DOHH2 (cell line): Measurements from ENCODE around the gene ERFE.

Experiments used
- H3F3A ChIP-seq: fragments of 200-600 bp; sonication (generic), shearing (Covaris generic); 2 replicates; pipeline ENCODE4 v1.6.0; 2016; ENCODE audit warnings: antibody characterized with exemption, mild to moderate bottlenecking; ENCODE audit not compliant: control insufficient read depth, insufficient read depth
- H3K27ac ChIP-seq: fragments of 200-600 bp; sonication (generic); 2 replicates; pipeline ENCODE4 v1.5.1; 2014; ENCODE audit warnings: low read depth, mild to moderate bottlenecking, low read length, moderate library complexity
- H3K27me3 ChIP-seq: fragments of 200-600 bp; sonication (generic); 2 replicates; pipeline ENCODE4 v1.6.1; 2014; ENCODE audit warnings: mild to moderate bottlenecking, low read length, mixed read lengths; ENCODE audit not compliant: control insufficient read depth
- H3K36me3 ChIP-seq: fragments of 200-600 bp; sonication (generic); 2 replicates; pipeline ENCODE4 v1.6.1; 2014; ENCODE audit warnings: mild to moderate bottlenecking, low read length, moderate library complexity, mixed read lengths; ENCODE audit not compliant: control insufficient read depth
- H3K4me1 ChIP-seq: fragments of 200-600 bp; sonication (generic); 2 replicates; pipeline ENCODE4 v1.6.1; 2014; ENCODE audit warnings: mild to moderate bottlenecking, low read length, mixed read lengths; ENCODE audit not compliant: control insufficient read depth
- H3K4me2 ChIP-seq: fragments of 200-600 bp; sonication (generic); 2 replicates; pipeline ENCODE4 v1.6.0; 2014; ENCODE audit warnings: mild to moderate bottlenecking, low read length, moderate library complexity
- H3K4me3 ChIP-seq: fragments of 200-600 bp; sonication (generic); 2 replicates; pipeline ENCODE4 v1.5.1; 2014; ENCODE audit warnings: mild to moderate bottlenecking, low read length, mixed read lengths
- H3K79me2 ChIP-seq: fragments of 200-600 bp; sonication (generic); 2 replicates; pipeline ENCODE4 v1.6.1; 2014; ENCODE audit warnings: mild to moderate bottlenecking, low read length, mixed read lengths; ENCODE audit not compliant: control insufficient read depth
- H3K9me2 ChIP-seq: fragments of 200-600 bp; sonication (generic); replicated peaks from 2 replicates; pipeline ENCODE4 v1.6.1; 2014; ENCODE audit warnings: mild to moderate bottlenecking, low read length, mixed read lengths; ENCODE audit not compliant: control insufficient read depth
- H3K9me3 ChIP-seq: fragments of 200-600 bp; sonication (generic); 2 replicates; pipeline ENCODE4 v1.6.1; 2014; ENCODE audit warnings: antibody characterized with exemption, low read length, mixed read lengths; ENCODE audit not compliant: control insufficient read depth, insufficient read depth
- H4K20me1 ChIP-seq: fragments of 200-600 bp; sonication (generic); 2 replicates; pipeline ENCODE4 v1.6.0; 2014; ENCODE audit warnings: low read depth, mild to moderate bottlenecking, antibody characterized with exemption, low read length, moderate library complexity; ENCODE audit not compliant: control insufficient read depth, insufficient read depth
- CTCF ChIP-seq: fragments of 200-600 bp; sonication (generic); IDR thresholded peaks from one replicate; pipeline ENCODE4 v1.5.1; 2014; ENCODE audit warnings: antibody characterized with exemption, mild to moderate bottlenecking, low read depth, low read length; ENCODE audit not compliant: poor library complexity, severe bottlenecking
- EZH2phosphoT487 ChIP-seq: fragments of 200-600 bp; sonication (generic); IDR thresholded peaks from 2 replicates; pipeline ENCODE4 v1.6.1; 2017; ENCODE audit warnings: borderline replicate concordance, mild to moderate bottlenecking, antibody characterized with exemption, low read length, moderate library complexity, mixed read lengths

ERFE gene

GRCh38 chr2:238173692-238174091 is 14.9 kb downstream of the ERFE start:
- Histone ChIP-seq H3K9me2 (no peaks in the 10 kb centered on the region), H3K4me2 (no peak overlapping the region), H3K27me3 (no peaks in the 10 kb centered on the region), H3K27ac (no peak overlapping the region), H4K20me1 (no peaks in the 10 kb centered on the region), H3F3A (peaks cover 14% of the 10 kb centered on the region; the same call in 1 of the 2 replicates), H3K4me3 (no peak overlapping the region), H3K36me3 (peaks cover 89% of the 10 kb centered on the region), H3K4me1 (no peaks in the 10 kb centered on the region), H3K9me3 (no peaks in the 10 kb centered on the region), H3K79me2 (no peaks in the 10 kb centered on the region)
- TF ChIP-seq EZH2phosphoT487 (no peak), CTCF (peak; percentile 49)

- no peak overlapping the region for H3K4me3 ChIP-seq
- no peaks in the 10 kb centered on the region for H3K9me2 ChIP-seq
- H3K9me3 ChIP-seq: no peaks in the 10 kb centered on the region
- H3F3A ChIP-seq: peaks cover 14% of the 10 kb centered on the region; the same call in 1 of the 2 replicates
- H3K27ac ChIP-seq: no peak overlapping the region
- peaks cover 90% of the 10 kb centered on the region for H3K36me3 ChIP-seq
- no peak overlapping the region for H3K4me2 ChIP-seq
- TF ChIP-seq CTCF (no peak), EZH2phosphoT487 (no peak)
- no peaks in the 10 kb centered on the region for H3K79me2 ChIP-seq
- H4K20me1 ChIP-seq: no peaks in the 10 kb centered on the region
- no peaks in the 10 kb centered on the region for H3K4me1 ChIP-seq
- H3K27me3 ChIP-seq: no peaks in the 10 kb centered on the region
These were observed 15.5 kb downstream of the ERFE start for GRCh38 chr2:238174291-238174690.

GRCh38 chr2:238174701-238175100 is 15.9 kb downstream of the ERFE start:
- H3K9me3 ChIP-seq: no peaks in the 10 kb centered on the region
- no peaks in the 10 kb centered on the region for H3K79me2 ChIP-seq
- H3K36me3 ChIP-seq: peaks cover 91% of the 10 kb centered on the region
- no peaks in the 10 kb centered on the region for H3K4me1 ChIP-seq
- H3F3A ChIP-seq: peaks cover 14% of the 10 kb centered on the region; the same call in 1 of the 2 replicates
- H3K27ac ChIP-seq: no peak overlapping the region
- H3K4me3 ChIP-seq: no peak overlapping the region
- no peaks in the 10 kb centered on the region for H3K27me3 ChIP-seq
- no peaks in the 10 kb centered on the region for H4K20me1 ChIP-seq
- H3K9me2 ChIP-seq: no peaks in the 10 kb centered on the region
- TF ChIP-seq EZH2phosphoT487 (no peak), CTCF (no peak)
- H3K4me2 ChIP-seq: no peak overlapping the region
